ENCODE data around the gene CACNA1B.

Gene CACNA1B

DNA sequence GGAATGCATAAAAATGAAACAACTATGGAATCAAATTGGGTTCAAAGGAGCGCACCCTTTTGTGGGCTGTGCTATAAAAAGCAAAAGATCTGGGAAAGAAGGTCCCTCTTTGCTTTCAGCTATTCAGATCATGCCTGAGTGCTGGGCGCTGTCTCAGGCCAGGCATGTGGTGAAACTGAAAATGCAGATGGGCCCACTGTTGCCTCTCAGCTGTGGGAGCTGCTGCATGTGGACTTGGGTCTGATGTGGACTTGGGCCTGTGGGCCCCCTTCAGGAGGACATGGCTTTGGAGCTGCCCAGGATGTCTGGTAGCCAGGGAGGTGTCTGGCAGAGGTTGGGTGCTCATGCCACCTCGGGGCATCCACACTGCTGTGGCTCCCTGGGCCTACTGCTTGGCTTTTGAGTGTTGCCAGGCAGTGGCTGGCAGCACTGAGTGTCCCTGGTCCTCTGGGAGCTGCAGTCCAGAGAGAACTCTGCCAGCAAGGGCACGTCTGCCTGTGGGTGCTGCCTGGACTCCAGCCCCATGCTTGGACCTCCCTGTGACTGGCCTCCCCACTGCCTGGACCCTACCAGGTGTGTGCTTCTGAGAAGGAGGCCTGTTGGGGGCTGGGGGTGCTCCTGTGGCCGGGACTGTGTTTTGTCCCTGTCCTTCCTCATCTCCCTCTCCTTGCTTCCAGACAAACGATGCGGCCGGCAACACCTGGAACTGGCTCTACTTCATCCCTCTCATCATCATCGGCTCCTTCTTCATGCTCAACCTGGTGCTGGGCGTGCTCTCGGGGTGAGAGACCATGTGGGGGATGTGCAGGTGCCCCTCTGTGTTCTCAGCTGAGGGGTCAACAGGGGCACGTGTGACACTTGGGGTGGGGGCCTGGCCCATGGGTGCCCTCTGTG lies 74.3 kb downstream of the CACNA1B start:
- no peak overlapping the region for H3K4me3 ChIP-seq (ENCODE audit: low read depth, low read length)
- TF ChIP-seq, protein P1, sequence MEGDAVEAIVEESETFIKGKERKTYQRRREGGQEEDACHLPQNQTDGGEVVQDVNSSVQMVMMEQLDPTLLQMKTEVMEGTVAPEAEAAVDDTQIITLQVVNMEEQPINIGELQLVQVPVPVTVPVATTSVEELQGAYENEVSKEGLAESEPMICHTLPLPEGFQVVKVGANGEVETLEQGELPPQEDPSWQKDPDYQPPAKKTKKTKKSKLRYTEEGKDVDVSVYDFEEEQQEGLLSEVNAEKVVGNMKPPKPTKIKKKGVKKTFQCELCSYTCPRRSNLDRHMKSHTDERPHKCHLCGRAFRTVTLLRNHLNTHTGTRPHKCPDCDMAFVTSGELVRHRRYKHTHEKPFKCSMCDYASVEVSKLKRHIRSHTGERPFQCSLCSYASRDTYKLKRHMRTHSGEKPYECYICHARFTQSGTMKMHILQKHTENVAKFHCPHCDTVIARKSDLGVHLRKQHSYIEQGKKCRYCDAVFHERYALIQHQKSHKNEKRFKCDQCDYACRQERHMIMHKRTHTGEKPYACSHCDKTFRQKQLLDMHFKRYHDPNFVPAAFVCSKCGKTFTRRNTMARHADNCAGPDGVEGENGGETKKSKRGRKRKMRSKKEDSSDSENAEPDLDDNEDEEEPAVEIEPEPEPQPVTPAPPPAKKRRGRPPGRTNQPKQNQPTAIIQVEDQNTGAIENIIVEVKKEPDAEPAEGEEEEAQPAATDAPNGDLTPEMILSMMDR (IDR thresholded peaks at IDR 0.05; ENCODE audit: low read depth, low read length, missing control alignments) = no peak
- DNase-seq (ENCODE audit: low read depth) = no peak

DNA sequence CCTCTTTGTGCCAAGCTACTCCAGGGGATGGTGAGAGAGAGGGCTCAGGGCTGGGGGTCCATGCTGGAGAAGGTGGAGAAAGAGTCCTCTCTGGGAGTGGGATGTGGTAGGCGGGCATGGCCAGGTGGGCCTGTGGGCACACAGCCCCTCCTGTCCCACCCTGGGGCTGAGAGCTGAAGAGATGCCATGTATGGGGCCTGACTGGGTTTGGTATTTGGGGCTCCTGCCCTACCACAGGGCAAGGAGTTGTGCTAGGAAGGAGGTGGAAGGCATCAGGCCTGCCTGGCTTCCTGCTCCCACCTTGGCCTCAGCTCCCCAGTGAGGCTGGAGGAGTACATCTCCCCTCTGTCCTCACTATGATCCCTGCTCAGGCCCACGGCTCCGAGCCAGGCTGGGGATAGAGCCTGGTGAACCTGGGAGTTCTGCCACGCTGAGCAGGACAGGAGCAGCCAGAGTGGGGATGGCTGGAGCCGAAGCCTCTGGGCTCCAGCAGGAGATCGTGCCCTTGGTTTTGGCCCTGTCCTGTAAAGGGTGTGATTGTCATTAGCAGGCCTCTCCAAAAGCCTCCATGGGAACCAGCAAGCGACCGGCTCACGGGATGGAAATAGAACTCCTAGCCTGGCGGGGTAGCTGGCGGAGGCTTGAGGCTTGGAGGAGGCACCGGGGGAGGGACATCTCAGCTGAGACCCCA lies 75.5 kb downstream of the CACNA1B start:
- TF ChIP-seq, protein P1 (IDR thresholded peaks at IDR 0.05; ENCODE audit: low read depth, low read length, missing control alignments) = no peak
- H3K4me3 ChIP-seq (ENCODE audit: low read depth, low read length) = no peak overlapping the region
- no peak for DNase-seq (ENCODE audit: low read depth)

DNA sequence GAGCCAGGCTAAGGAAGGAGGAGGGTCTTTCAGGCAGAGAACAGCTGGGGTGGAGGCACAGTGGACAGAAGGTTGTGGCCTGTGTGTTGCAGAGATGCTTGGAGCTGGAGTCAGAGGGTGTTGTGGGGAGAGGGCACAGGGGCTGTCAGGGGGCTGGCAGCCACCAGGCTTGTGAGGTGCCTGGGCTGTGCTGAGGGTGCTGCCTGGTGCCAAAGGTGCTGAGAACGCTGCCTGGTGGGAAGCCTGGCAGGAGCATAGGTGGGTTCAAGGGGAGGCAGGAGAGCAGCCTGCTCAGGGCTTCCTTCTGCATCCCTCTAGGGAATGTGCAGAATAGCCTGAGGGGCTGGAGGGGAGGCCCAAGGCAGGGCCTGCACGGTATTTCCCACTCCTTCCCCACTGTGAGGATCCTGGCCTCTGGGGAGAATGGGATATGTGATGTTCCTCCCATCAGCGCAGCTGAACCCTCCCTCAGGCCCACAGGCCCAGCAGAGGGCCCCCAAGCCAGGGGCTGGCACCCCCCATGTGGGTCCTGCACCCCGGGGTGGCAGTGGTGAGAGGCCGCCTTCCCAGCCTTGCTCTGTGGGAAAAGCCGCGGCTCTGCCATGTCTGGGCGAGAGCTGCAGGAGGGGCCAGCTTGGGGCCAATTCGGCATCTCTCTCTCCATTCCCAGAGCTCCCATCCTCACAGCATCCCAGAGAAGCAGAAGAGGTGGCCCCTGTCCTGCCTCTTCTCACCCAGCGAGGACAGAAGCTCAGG lies 76.3 kb downstream of the CACNA1B start:
- DNase-seq (ENCODE audit: low read depth) = no peak
- TF ChIP-seq, protein P1 (IDR thresholded peaks at IDR 0.05; ENCODE audit: low read depth, low read length, missing control alignments) = no peak
- no peak overlapping the region for H3K4me3 ChIP-seq (ENCODE audit: low read depth, low read length)

- TF ChIP-seq, protein P1 (IDR thresholded peaks at IDR 0.05; ENCODE audit: low read depth, low read length, missing control alignments) = no peak
- H3K4me3 ChIP-seq (ENCODE audit: low read depth, low read length) = no peak overlapping the region
- no peak for DNase-seq (ENCODE audit: low read depth)
Observed at GRCh38 chr9:137955224-137955570, 77.6 kb downstream of the CACNA1B start.

DNA sequence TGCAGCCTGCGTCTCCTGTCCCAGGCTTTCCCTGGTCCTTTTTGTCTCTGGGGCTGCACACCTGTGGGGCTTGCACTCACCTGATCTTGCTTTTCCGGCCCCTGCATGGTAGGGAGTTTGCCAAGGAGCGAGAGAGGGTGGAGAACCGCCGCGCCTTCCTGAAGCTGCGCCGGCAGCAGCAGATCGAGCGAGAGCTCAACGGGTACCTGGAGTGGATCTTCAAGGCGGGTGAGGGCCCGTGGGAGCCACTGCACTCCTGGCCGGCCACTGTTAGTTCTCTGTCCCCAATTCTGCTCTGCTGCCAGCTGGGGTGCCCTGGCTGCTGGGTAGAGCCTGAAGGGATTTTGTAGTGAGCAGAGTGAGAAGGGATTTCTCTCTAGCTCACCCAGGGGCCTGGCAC lies 78.0 kb downstream of the CACNA1B start:
- TF ChIP-seq, protein P1 (IDR thresholded peaks at IDR 0.05; ENCODE audit: low read depth, low read length, missing control alignments) = no peak
- H3K4me3 ChIP-seq (ENCODE audit: low read depth, low read length) = no peak overlapping the region
- DNase-seq (ENCODE audit: low read depth) = no peak

GRCh38 chr9:137956039-137956438 lies 78.5 kb downstream of the CACNA1B start:
- H3K4me3 ChIP-seq (ENCODE audit: low read depth, low read length) = no peak overlapping the region
- TF ChIP-seq, protein P1 (IDR thresholded peaks at IDR 0.05; ENCODE audit: low read depth, low read length, missing control alignments) = no peak
- no peak for DNase-seq (ENCODE audit: low read depth)

Data from GM12864 (cell line).